Kidney capillary endothelial cell (primary cell): ENCODE results near the gene ACO2.
"Not testable (repeated sequence)": the region's sequence is repeated elsewhere in the genome, so short reads cannot be mapped to it uniquely, and the experiment has no call there.

Experiments
- DNase-seq: peaks from one replicate; pipeline ENCODE4 v3.0.0-alpha.2; 2018; ENCODE audit warnings: low spot score

Gene ACO2

DNA sequence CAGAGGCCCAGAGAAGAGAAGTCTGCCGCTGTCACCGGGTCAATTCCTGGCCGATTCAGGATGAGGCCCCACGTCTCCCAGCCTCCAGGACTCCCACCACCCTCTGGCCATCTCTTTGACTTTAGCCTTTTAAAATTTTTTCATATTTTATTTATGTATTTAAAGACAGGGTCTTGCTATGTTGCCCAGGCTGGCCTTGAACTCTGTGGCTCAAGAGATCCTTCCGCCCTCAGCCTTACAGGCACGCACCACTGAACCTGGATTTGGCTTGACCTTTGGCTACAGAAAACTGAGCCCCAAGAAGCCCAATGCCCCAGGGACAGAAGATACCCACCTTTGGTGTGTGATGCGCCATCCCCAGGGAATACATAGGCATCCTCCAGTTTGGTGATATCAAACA, 71.4 kb downstream of the ACO2 start:
- DNase-seq, result no peak

DNA sequence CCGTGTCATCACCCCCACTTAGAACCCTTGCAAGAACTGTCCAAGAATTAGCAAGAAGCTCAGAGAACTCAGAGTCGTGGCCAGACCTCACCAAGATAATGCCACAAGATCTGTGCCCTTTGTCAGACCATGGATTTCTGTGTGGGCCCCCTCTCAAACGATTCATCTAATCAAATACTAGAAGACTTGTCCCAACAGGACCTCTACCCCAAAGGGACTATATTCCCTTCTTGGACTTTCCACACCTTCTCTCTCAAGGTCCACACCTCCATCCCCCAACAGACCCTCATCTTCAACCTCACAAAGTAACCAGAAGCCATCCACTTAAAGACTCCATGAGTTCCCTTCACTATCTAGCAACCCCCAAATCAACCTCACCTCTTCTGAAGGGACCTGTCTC, 72.6 kb downstream of the ACO2 start:
- DNase-seq, result no peak

DNA sequence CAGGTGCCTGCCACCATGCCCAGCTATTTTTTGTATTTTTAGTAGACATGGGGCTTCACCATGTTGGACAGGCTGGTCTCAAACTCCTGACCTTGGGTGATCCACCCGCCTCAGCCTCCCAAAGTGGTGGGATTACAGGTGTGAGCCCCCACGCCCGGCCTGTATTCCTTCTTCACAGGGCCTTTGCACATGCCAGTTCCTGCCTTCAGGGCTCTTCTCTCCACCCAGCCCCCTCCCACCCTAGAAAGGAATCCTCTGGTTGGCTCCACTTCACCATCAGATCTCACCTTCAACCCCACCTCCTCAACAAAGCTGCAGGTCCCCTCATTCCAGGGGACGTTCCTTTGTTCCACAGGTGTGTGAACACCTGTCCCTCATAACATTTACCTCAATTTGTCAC, 73.3 kb downstream of the ACO2 start:
- DNase-seq, result no peak

DNA sequence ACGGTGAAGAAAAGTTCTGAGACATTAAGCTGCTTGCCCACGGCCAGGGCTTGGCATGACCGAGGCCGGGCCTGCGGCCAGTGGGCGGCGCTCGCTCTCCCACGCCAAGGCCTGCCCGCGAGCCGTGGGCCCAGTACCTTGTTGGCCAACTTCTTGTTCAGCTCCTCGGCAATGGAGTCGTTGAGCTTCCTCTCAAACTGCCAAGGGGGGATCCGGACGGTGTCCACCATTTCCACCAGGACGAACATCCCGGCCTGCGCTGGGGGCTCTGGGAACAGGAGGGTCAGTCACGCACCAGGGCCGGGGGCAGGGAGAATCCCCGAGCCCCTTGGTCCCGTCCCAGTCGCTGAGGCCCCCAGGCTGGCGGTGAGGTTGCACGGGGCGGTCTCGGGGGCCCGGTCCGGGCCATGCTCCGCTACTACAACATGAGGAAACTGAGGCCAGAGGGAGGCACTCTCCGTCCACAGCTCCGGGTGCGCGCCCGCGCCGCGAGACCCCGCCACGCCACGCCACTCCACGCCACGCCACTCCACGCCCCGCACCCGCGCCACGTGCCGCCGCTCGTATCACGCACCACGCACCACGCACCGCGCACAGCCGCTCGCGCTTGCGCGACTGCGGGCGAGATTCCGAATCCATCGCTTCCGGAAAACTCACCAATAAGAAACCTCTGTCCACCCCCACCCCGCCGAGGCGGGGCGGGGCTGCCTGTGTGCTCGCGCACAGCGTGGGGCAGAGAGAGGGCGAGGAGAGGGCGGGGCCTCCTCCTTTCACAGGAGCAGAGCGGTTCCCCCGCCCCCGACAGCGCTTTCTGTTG, 75.1 kb downstream of the ACO2 start, which contains the start of gene POLR3H:
TSS of gene POLR3H (minus strand) at position 617 of the 817 bp plus-strand sequence. CDS start at position 248, 369 bp downstream.
- DNase-seq, result peak; percentile 98

DNA sequence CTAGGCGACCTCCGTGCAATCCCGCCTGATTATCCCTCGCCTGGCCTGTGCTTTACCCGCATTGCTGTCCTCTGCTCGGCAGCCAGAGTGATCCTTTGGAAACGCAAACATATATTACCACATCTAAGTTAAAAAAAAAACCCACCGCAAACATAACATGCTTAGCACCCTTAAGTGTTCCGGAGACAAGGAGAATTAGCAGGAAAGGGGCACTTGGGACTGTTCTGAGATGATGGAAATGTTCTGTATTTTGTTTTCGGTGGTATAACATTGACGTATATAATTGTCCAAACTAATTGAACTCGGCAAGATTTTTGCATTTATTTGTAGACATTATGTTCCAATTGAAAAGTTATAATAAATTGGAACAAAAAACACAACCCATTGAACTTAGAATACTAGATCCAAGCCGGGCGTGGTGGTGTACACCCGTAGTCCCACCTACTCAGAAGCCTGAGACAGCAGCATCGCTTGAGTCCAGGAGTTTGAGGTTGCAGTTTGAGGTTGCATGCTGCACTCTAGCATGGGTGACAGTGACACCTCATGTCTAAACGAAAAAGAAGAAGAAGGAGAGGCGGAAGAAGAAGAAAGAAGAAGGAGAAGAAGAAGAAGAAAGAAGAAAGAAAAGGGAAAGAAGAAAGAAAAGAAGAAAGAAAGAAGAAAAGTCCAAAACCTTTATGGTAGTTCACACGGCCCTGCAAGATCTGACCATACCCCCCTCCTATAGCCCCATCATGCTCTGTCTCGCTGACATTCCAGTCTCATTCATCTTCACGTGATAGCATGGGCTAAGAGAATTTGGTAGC, 76.0 kb downstream of the ACO2 start:
- no peak for DNase-seq

DNA sequence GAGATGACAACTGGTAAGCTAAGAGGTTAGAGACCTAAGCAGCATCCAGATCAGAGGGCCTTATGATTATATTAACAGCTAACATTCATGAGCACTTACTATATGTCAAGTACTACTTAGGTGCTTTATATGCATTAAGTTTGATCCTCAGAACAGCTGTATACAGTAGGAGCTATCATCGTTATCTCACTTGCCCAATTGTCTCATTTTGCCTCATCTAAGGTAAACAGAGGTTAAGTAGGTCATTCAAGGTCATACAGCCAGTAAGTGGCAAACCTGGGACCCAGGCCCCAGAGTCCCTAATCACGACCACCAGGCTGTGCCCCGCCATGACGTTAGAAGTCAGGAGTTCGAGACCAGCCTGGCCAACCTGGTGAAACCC, 79.9 kb downstream of the ACO2 start:
- no peak for DNase-seq

DNA sequence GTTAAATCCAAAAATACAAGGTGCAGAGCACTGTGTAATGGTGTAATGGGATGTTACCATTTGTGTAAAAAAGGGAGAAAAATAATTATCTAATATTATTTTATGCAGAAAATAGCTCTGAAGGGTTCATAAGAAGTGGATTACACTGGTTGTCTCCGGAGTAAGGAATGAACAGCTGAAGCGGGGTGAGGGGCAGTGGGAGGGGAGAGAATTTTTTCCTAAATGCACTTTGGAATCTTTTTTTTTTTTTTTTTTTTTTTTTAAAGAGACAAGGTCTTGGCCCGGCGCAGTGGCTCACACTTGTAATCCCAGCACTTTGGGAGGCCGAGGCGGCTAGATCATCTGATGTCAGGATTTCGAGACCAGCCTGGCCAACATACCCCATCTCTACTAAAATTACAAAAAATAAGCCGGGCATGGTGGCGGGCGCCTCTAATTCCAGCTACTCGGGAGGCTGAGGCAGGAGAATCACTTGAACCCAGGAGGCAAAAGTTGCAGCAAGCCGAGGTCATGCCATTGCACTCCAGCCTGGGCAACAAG, 82.1 kb downstream of the ACO2 start:
- no peak for DNase-seq

DNA sequence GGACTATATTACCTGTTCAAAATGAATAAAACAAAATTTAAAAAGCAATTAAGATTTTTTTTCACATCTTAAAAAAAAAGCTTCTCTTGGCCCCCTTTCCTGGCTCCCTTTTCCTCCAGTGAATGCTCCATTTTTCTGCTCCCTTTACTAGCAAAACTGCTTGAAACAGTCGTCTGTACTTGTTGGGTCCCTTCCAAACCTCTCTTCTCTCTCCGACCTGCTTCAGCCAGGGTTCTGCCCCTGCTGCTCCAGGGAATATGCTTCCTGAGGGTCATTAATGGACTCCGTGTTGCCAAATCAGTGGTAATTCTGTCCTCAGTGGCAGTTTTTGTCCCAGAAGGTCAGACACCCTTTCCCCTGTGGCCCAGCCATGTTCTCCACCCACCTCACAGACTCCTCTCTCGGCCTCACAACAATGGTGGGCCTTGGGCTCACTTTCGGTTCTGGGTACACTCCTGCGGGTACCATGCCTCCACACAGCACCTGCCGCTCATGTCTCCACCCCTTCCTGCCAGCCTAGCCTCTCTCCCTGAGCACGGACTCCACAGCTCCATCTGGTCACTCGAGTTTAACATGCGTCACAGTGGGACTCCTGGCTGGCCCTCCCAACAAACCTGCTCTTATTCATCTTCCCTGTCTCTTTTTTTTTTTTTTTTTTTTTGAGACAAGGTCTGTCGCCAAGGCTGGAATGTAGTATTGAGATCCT, 83.1 kb downstream of the ACO2 start:
- no peak for DNase-seq

DNA sequence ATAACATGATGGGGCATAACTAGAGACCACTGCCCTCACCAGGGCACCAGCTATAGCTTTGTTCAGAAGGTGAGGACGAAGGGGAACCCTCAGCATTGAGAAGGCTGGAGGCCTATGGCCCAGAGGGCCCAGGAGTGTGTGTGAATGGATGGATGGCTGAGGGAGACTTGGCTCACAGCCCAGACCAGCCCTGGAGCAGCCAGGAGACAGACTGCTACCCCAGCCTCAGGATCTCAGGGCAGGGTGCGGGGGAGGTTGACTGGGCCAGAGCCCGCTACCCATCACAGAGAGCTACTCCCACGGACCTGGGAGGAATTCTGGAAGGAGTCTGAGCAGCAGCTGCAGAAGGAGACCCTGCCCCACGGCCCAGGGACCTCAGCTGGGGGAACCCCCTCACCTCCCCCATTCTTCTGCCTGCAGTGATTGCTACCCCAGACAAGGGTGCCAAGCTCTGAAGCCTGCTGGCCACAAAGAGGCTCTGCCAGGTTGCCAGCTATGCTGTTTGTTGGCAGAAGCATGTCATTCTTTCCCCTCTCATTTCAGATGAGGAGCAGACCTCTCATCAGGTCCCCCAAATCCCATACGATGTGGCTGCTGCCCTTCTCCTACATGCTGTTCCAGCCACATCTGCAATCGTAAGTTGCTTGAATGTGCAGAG, 86.5 kb downstream of the ACO2 start:
- no peak for DNase-seq

DNA sequence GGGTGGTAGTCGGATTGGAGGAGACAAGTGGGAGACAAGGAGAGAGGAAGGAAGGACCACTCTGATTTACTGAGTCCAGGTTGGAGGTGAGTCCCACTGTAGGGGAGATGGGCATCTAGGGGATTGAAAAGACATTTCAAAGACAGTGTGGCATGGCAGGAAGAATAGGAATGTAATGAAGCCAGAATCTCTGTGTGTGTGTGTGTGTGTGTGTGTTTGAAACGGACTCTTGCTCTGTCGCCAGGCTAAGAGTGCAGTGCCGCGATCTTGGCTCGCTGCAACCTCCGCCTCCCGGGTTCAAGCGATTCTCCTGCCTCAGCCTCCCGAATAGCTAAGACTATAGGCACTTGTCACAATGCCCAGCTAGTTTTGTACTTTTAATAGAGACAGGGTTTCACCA, 87.6 kb downstream of the ACO2 start:
- no peak for DNase-seq

DNA sequence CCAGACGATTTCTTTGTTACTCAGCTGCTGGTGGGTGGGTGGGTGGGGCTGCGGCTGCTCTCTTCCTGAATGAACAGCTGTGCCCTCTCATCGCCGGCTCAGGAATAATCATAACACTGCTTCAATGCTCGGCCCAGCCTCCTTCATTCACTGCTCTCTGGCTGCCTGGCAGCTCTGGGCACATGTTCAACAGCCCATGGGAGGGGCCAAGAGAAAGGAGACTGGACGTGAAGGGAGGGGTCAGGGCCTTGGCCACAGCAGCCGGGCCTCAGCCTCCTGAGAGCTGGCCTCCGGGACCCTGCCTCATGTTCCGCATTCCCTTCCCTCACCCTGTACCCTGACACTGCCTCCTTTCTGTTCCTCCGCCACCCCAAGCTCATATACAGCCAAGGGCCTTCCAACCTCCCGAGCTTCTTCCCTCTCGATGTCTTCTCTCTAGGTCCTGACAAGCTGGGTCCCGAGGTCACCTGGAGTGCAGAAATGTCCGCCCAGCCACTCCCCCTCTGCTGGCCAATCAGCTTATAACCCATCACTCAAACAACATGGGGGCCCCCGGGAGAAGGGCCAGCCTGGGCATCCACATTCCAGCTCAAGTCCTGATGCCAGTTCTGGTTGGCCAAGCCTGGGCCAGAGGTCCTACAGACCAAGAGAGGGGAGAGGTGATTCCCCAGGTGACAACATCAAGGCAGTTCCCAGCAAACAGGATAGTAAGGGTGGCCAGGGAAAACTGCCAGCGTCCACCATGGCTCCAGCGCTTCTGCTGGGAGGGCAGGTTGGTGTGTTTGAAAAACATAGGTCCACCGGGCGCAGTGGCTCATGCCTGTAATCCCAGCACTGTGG, 88.7 kb downstream of the ACO2 start:
- no peak for DNase-seq

DNA sequence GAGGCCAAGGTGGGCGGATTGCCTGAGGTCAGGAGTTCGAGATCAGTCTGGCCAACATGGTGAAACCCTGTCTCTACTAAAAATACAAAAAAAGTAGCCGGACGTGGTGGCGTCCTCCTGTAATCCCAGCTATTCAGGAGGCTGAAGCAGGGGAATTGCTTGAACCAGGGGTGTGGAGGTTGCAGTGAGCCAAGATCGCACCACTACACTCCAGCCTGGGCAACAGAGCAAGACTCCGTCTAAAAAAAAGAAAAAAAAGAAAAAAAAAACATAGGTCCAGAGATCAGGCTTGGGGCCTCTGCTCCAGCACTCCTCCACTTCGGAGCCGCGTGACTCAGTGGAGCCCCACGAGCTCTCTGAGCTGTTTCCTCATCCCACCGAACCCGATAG, 89.3 kb downstream of the ACO2 start:
- DNase-seq, result not testable (repeated sequence)

DNA sequence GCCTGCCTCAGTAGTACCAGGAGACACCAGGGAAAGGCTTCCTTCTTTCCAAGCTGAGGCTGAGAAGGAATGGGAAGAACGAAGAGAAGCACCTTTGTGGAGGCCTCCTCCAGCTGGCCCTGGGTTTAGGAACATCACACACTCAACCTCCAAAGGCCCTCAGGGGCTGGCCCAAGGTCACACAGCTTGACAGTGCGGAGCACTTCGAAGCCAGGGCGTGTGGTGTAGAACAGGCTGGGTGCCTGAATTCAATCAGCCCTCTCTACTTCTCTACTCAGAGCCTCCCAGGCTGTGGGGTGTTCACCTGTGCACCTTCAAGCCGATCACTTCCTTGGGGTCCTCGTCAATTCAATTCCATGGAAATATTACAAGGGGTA, 91.2 kb downstream of the ACO2 start:
- no peak for DNase-seq

DNA sequence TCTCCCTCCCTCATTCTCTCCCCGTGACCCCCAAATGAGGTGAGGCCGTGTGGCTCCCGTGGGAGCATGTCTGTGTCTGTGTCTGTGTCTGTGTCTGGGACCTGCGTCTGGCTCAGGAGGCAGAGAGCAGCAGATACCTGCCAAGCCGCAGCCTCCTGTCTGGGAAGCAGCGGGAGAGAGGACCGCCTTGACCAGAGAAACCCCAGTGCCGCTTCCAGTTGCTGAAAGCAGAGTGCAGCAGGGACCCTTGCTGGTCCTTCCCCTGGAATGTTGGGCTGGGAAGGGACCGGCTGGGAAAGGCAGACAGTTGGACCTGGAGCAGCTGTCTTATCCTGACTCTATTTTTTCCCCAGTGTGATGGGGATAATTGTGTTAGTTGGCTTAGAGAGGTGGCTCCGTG, 92.4 kb downstream of the ACO2 start:
- DNase-seq, result no peak

DNA sequence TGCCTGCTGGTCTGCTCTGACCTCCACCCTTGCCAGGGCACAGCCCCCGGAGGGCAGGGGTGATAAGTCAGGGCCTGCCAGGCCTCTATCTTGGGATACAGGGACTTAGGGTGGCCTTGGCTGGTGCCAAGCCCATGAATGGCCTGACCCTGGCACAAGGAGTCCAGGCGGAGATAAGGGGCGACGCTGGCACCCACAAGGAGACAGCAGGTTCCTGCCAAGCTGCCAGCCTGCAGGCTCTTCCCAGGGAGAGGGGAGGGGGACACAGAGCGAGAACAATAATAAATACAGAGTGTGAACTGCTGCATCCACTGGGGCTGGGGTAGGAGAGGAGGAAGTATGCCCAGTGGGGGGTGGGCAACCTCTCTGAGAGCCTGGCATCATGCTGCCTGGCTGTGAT, 92.9 kb downstream of the ACO2 start:
- DNase-seq, result no peak

DNA sequence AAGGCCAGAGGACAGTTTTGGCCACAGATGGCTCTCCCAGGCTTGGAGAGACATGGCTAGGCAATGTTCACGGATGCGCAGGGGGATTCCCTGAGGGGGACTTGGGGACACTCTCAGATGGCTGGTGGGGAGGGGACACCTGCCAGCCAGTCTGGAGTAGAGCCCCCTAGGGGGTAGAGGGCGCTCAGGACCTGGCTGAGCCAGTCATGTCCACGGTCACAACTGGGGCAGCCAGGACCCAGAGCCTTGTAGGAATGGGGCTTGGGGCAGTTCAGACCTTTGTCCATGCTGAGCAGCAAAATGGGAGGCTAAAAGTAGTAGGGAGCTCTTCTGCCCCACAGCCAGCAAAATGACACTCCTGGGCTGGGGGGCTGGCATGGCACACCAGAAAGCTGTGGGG, 93.5 kb downstream of the ACO2 start:
- no peak for DNase-seq

DNA sequence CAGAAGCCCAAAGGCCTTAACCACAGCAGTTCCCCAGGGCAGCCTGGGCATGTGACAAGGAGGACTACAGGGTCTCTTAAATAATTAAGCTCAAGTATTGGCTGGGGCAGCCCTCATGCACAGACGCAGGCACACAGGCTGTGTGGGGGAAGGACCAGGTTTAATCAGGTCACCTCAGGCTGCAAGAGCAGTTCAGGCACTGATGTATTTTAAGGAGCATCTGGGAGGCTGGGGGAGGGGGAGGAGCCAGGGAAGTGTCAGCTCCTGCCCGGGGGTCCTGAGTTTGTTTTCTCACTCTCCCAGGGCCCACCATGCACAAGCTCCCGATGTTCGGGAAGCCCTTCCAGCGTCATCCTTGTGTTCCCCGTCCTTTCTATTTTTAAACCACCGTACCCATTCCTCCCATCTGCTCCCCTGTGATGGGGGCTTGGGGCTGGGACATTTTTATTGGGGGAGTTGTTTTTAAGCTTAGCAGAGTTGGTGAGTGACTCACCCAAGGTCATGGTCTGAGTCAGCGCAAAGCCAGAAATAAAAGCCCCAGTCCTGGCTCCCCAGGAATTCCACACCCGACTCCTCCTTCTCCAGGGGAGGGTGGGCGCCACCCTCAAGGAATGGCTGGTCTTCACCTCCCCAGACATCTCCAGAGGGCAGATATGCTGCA, 94.3 kb downstream of the ACO2 start:
- peak; percentile 36 for DNase-seq

DNA sequence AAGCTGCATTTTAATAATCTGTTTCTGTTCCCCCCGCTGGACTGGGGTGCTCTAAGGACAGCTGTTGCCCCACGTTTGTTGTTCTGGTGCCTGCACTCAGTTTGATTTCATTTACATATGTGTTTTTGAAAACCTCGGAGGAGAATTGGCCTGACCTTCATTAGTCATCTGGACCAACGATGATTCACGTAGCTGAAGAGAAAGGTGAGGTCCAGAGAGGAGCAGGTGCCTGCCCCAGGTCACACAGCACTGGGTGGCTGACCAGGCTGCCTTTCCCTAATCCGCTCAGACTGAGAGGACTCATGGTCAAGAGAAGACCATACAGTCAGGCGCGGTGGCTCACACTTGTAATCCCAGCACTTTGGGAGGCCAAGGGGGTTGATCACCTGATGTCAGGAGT, 95.6 kb downstream of the ACO2 start:
- no peak for DNase-seq

DNA sequence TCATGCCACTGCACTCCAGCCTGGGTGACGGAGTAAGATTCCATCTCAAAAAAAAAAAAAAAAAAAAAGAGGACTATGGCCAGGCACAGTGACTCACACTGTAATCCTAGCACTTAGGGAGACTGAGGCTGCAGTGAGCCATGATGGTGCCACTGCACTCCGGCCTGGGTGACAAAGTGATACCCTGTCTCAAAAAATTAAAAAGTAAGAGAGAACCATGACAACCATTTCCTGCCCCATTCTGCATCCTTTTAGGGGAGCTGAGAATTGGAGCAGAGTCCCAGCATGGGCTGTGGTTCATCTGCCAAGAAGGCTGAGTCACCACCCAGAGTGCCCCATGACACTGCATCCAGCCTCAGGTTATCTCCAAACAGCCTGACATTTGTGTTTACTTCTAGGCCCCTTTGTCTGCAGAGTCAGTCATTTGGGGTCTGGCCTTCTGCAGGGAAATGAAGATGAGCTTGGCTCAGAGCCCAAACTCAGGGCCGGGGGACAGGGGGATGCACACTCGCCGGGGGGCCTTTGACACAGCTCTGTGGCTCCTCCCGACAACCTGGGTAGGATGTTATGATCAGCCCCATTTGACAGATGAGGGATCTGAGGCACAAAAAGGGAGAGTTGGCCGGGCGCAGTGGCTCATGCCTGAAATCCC, 96.6 kb downstream of the ACO2 start:
- DNase-seq, result peak; percentile 38

DNA sequence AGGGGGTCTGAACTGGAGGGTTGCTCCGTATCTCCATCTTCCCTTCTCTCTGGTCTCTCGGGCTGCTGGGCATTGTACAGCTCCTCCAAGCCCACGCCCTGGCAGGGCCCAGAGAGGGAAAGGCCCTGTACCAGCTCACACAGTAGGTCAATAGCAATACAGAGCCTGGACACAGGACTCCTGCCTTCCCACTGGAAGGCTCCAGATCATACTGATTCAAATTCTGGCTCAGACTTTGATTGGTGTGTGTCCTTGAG, 98.5 kb downstream of the ACO2 start:
- no peak for DNase-seq
